ENCODE measurements around the gene GRIN3A.

GRCh38 chr9:101705135-101705661 lies 33.2 kb downstream of the GRIN3A start:
- TF ChIP-seq CTCF (IDR thresholded peaks at IDR 0.05; ENCODE audit: low read length), result no peak
- TF ChIP-seq EZH2 (IDR thresholded peaks at IDR 0.05; ENCODE audit: borderline replicate concordance, low read length), result no peak
